Astrocyte (in vitro differentiated cells and primary cell): ENCODE results near the gene HKDC1. TPM values are rescaled to one million over a fixed set of nuclear protein-coding genes. Genes with fewer than 3 reads are reported as not detected.
A peak's percentile ranks its signal among the peaks of the same experiment; 100 is the strongest.

Source experiments
- DNase-seq: peaks from one replicate; pipeline ENCODE4 v3.0.0-alpha.2; 2010; ENCODE audit warnings: low read depth
- FAIRE-seq: peaks from 2 replicates; lab custom pipeline; 2011; peaks lifted over from hg19 to GRCh38; lab: Jason Lieb, UNC
- H2AFZ ChIP-seq: 2 replicates; pipeline ENCODE4 v1.6.0; 2012; ENCODE audit warnings: low read depth, low read length, inconsistent platforms
- H3K27ac ChIP-seq: 2 replicates; pipeline ENCODE4 v1.5.1; 2011; ENCODE audit warnings: low read depth, low read length, inconsistent platforms
- H3K27me3 ChIP-seq: 2 replicates; pipeline ENCODE4 v1.6.0; 2011; ENCODE audit warnings: low read length, inconsistent platforms; ENCODE audit not compliant: insufficient read depth
- H3K36me3 ChIP-seq: 2 replicates; pipeline ENCODE4 v1.5.1; 2011; ENCODE audit warnings: low read length, inconsistent platforms; ENCODE audit not compliant: insufficient read depth
- H3K4me1 ChIP-seq: 2 replicates; pipeline ENCODE4 v1.5.1; 2011; ENCODE audit warnings: low read length, inconsistent platforms; ENCODE audit not compliant: insufficient read depth
- H3K4me2 ChIP-seq: 2 replicates; pipeline ENCODE4 v1.6.0; 2012; ENCODE audit warnings: low read length, inconsistent platforms
- H3K4me3 ChIP-seq: 2 replicates; pipeline ENCODE4 v1.5.1; 2011; ENCODE audit warnings: low read depth, mild to moderate bottlenecking, low read length, inconsistent platforms; ENCODE audit not compliant: insufficient read depth
- H3K79me2 ChIP-seq: 2 replicates; pipeline ENCODE4 v1.6.0; 2012; ENCODE audit warnings: mild to moderate bottlenecking, low read length, inconsistent platforms; ENCODE audit not compliant: insufficient read depth
- H3K9ac ChIP-seq: 2 replicates; pipeline ENCODE4 v1.6.0; 2012; ENCODE audit warnings: mild to moderate bottlenecking, low read length, inconsistent platforms
- H3K9me3 ChIP-seq: 2 replicates; pipeline ENCODE4 v1.5.1; 2012; ENCODE audit warnings: low read depth, mild to moderate bottlenecking, low read length, inconsistent platforms; ENCODE audit not compliant: insufficient read depth
- H4K20me1 ChIP-seq: 2 replicates; pipeline ENCODE4 v1.6.0; 2012; ENCODE audit warnings: low read length, inconsistent platforms; ENCODE audit not compliant: insufficient read depth
- H3K27ac Mint-ChIP-seq: one replicate; pipeline ENCODE4 v1.8.0; 2021; ENCODE audit warnings: mild to moderate bottlenecking, mixed read lengths; ENCODE audit not compliant: unreplicated experiment
- H3K27me3 Mint-ChIP-seq: one replicate; pipeline ENCODE4 v1.8.0; 2021; ENCODE audit warnings: low read depth, mixed read lengths; ENCODE audit not compliant: unreplicated experiment
- H3K36me3 Mint-ChIP-seq: one replicate; pipeline ENCODE4 v1.8.0; 2021; ENCODE audit warnings: low read depth, mixed read lengths; ENCODE audit not compliant: unreplicated experiment
- H3K4me1 Mint-ChIP-seq: one replicate; pipeline ENCODE4 v1.8.0; 2021; ENCODE audit warnings: low read depth, mixed read lengths; ENCODE audit not compliant: unreplicated experiment
- H3K4me3 Mint-ChIP-seq: one replicate; pipeline ENCODE4 v1.8.0; 2021; ENCODE audit warnings: mild to moderate bottlenecking, moderate library complexity, mixed read lengths; ENCODE audit not compliant: unreplicated experiment
- H3K9me3 Mint-ChIP-seq: one replicate; pipeline ENCODE4 v1.8.0; 2021; ENCODE audit warnings: mild to moderate bottlenecking, mixed read lengths; ENCODE audit not compliant: unreplicated experiment
- EZH2 ChIP-seq: IDR thresholded peaks from 2 replicates; pipeline ENCODE4 v1.6.1; 2012; ENCODE audit warnings: mild to moderate bottlenecking, low read length, inconsistent platforms; ENCODE audit not compliant: insufficient read depth
- total RNA-seq: library from RNA; stranded (reverse); gene quantifications from 2 replicates; pipeline ENCODE4 v1.2.1, GENCODE V29; 2021
- TF ChIP-seq, protein P1 (sequence below): IDR thresholded peaks from 2 replicates; pipeline ENCODE4 v1.5.1; 2011; ENCODE audit warnings: low read depth, mild to moderate bottlenecking, inconsistent platforms, low read length, moderate library complexity; ENCODE audit not compliant: insufficient read depth

HKDC1 gene
- total RNA-seq, 1 donor from 2014 or later = 4.2 TPM

DNA sequence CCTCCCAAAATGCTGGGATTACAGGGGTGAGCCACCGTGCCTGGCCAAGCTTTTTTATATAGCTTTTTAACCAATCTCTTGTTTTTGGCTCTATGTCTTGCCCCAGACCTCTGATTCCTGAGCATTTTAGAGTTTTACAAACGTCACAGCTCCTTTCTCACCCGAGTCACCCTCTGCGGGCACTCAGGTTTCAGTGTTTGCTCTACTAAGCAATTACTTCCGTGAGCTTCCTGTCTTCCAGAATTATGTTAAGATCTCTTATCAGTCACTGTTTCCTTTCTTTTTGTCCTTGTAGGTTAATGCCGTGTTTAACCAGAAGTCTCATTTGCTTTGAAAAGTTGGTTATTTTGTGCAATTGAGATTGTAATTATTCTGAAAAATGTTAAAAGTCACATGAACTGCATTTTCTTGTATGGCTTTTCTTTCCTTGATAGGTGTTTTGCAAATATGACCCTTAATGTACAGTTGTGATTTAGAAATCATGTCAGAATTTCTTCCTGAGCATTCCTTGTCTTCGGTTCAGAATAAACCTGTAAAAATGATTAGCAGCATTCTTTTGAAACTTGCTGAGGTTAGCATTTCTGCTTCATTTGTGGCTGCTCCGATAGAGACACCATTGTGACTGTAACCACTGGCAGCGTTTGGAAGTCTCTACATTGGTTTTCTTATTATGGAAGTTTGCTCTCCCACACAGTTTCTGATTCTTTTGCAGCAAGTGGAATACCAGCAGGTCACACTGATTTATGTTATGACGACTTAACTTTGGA lies 4.5 kb upstream of the HKDC1 start:
- FAIRE-seq (no peak), DNase-seq (no peak)
- no peak overlapping the region for H3K4me3 ChIP-seq
- H3K9me3 Mint-ChIP-seq = no peaks in the 10 kb centered on the region
- no peak overlapping the region for H3K9ac ChIP-seq
- no peaks in the 10 kb centered on the region for H4K20me1 ChIP-seq
- H3K27me3 ChIP-seq = peaks cover 2% of the 10 kb centered on the region
- no peaks in the 10 kb centered on the region for H3K36me3 Mint-ChIP-seq
- H3K4me3 Mint-ChIP-seq = no peak overlapping the region
- H2AFZ ChIP-seq = no peak overlapping the region
- no peak for TF ChIP-seq EZH2
- TF ChIP-seq, protein P1, sequence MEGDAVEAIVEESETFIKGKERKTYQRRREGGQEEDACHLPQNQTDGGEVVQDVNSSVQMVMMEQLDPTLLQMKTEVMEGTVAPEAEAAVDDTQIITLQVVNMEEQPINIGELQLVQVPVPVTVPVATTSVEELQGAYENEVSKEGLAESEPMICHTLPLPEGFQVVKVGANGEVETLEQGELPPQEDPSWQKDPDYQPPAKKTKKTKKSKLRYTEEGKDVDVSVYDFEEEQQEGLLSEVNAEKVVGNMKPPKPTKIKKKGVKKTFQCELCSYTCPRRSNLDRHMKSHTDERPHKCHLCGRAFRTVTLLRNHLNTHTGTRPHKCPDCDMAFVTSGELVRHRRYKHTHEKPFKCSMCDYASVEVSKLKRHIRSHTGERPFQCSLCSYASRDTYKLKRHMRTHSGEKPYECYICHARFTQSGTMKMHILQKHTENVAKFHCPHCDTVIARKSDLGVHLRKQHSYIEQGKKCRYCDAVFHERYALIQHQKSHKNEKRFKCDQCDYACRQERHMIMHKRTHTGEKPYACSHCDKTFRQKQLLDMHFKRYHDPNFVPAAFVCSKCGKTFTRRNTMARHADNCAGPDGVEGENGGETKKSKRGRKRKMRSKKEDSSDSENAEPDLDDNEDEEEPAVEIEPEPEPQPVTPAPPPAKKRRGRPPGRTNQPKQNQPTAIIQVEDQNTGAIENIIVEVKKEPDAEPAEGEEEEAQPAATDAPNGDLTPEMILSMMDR = no peak
- no peaks in the 10 kb centered on the region for H3K79me2 ChIP-seq
- no peaks in the 10 kb centered on the region for H3K36me3 ChIP-seq
- no peak overlapping the region for H3K27ac ChIP-seq
- H3K27ac Mint-ChIP-seq = peak overlapping the region; percentile 95
- no peaks in the 10 kb centered on the region for H3K27me3 Mint-ChIP-seq
- peaks cover 32% of the 10 kb centered on the region for H3K4me1 Mint-ChIP-seq
- no peaks in the 10 kb centered on the region for H3K9me3 ChIP-seq
- peaks cover 6% of the 10 kb centered on the region for H3K4me1 ChIP-seq
- no peak overlapping the region for H3K4me2 ChIP-seq

DNA sequence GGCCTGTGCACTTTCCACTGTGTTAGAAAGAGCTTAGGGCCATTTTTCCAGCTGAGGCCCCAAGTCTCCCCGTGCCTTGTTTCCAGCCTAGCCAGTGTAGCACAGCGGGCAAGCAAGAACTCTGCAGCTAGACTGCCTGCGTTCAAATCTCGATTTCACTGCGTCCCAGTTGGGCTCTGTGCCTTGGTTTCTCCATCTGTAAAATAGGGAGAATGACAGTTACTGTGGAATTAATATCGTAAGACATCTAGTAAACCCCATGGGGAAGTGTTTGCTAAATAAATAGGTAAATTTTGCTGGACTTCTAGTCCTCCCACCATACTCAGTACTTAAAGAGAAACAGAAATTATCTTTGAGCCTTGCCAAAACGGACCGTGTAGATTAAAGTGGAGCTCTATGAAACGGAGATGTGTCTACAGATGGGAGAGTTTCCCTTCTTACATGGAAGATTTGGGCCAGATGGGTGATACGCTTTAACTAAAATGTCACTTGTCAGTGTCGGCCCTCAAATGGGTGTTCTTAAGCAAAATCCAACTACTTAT lies 3.5 kb upstream of the HKDC1 start:
- no peaks in the 10 kb centered on the region for H3K79me2 ChIP-seq
- peaks cover 6% of the 10 kb centered on the region for H3K4me1 ChIP-seq
- Mint-ChIP-seq H3K4me1 (peaks cover 26% of the 10 kb centered on the region), H3K9me3 (no peaks in the 10 kb centered on the region), H3K27me3 (no peaks in the 10 kb centered on the region), H3K4me3 (peak overlapping the region; percentile 27), H3K27ac (peak overlapping the region; percentile 95), H3K36me3 (no peaks in the 10 kb centered on the region)
- H4K20me1 ChIP-seq = no peaks in the 10 kb centered on the region
- no peak overlapping the region for H2AFZ ChIP-seq
- no peak for DNase-seq
- H3K27ac ChIP-seq = peak overlapping the region; percentile 85
- peaks cover 2% of the 10 kb centered on the region for H3K27me3 ChIP-seq
- peak overlapping the region; percentile 11 for H3K4me2 ChIP-seq
- no peak for FAIRE-seq
- H3K4me3 ChIP-seq = no peak overlapping the region
- no peaks in the 10 kb centered on the region for H3K9me3 ChIP-seq
- H3K9ac ChIP-seq = peak overlapping the region; percentile 46
- no peak for TF ChIP-seq EZH2
- TF ChIP-seq, protein P1 = no peak
- no peaks in the 10 kb centered on the region for H3K36me3 ChIP-seq
